HEK293 (cell line): ENCODE results near the gene NCKAP1.
A peak's percentile ranks its signal among the peaks of the same experiment; 100 is the strongest.

Experiments used
- CTCF ChIA-PET: fragments of 350-600 bp; formaldehyde crosslinking; extraction: SDS; loops from one replicate; lab custom pipeline; 2021; ENCODE audit warnings: antibody characterized with exemption; lab: Yijun Ruan, JAX
- POLR2A ChIA-PET: fragments of 300-600 bp; formaldehyde crosslinking; extraction: SDS; loops from one replicate; lab custom pipeline; 2020; ENCODE audit warnings: antibody characterized with exemption, inconsistent platforms; lab: Yijun Ruan, JAX
- H3K27ac ChIP-seq: fragments of 200-500 bp; sonication (Bioruptor generic); 2 replicates; pipeline ENCODE4 v1.5.1; 2014; ENCODE audit warnings: low read depth, low read length, control low read depth, inconsistent platforms; ENCODE audit errors: extremely low read depth
- H3K36me3 ChIP-seq, 2 experiments: fragments of 200-500 bp in 1 of 2; sonication (Bioruptor generic) in 1 of 2; 1 replicate in 1 of 2; 2 replicates in 1 of 2; pipeline ENCODE4 v1.5.1; 2014 to 2017; ENCODE audit warnings: inconsistent platforms in 2 of 2, low read length in 2 of 2; ENCODE audit not compliant: control insufficient read depth in 2 of 2, insufficient read depth in 1 of 2
- H3K4me1 ChIP-seq: fragments of 200-500 bp; sonication (Bioruptor generic); 2 replicates; pipeline ENCODE4 v1.5.1; 2014; ENCODE audit warnings: mild to moderate bottlenecking, low read length, inconsistent platforms; ENCODE audit not compliant: control insufficient read depth, insufficient read depth
- H3K4me3 ChIP-seq: 2 replicates; pipeline ENCODE4 v1.5.1; 2011; ENCODE audit warnings: low read depth, mild to moderate bottlenecking, control low read depth, low read length, moderate library complexity
- H3K9me3 ChIP-seq: fragments of 200-500 bp; sonication (Bioruptor generic); 2 replicates; pipeline ENCODE4 v1.5.1; 2014; ENCODE audit warnings: low read depth, low read length, inconsistent platforms; ENCODE audit not compliant: control insufficient read depth, insufficient read depth
- HIC1 ChIP-seq: fragments of 450-650 bp; formaldehyde crosslinking; IDR thresholded peaks from 2 replicates; pipeline ENCODE4 v1.5.1; 2016; ENCODE audit warnings: missing biosample characterization, missing genetic modification characterization
- IKZF3 ChIP-seq: fragments of 450-650 bp; IDR thresholded peaks from 2 replicates; pipeline ENCODE4 v1.5.0; 2018; ENCODE audit warnings: missing biosample characterization, mild to moderate bottlenecking, missing genetic modification characterization, moderate library complexity
- PRDM1 ChIP-seq: fragments of 450-650 bp; formaldehyde crosslinking; IDR thresholded peaks from 2 replicates; pipeline ENCODE4; 2016; ENCODE audit warnings: missing biosample characterization, missing genetic modification characterization
- PRDM10 ChIP-seq: fragments of 450-650 bp; formaldehyde crosslinking; IDR thresholded peaks from 2 replicates; pipeline ENCODE4 v1.5.1; 2016; ENCODE audit warnings: missing biosample characterization, missing genetic modification characterization
- PRDM6 ChIP-seq: fragments of 450-650 bp; formaldehyde crosslinking; IDR thresholded peaks from 2 replicates; pipeline ENCODE4 v1.5.1; 2017; ENCODE audit warnings: missing biosample characterization, missing genetic modification characterization
- REST ChIP-seq: fragments of 450-650 bp; formaldehyde crosslinking; IDR thresholded peaks from 2 replicates; pipeline ENCODE4 v1.5.1; 2016; ENCODE audit warnings: missing biosample characterization, missing genetic modification characterization
- SP7 ChIP-seq: fragments of 450-650 bp; formaldehyde crosslinking; IDR thresholded peaks from 2 replicates; pipeline ENCODE4 v1.5.1; 2016; ENCODE audit warnings: missing biosample characterization, missing genetic modification characterization
- ZBTB6 ChIP-seq: fragments of 450-650 bp; formaldehyde crosslinking; IDR thresholded peaks from 2 replicates; pipeline ENCODE4 v1.5.1; 2017; ENCODE audit warnings: missing biosample characterization, missing genetic modification characterization
- ZNF211 ChIP-seq: fragments of 450-650 bp; formaldehyde crosslinking; IDR thresholded peaks from 2 replicates; pipeline ENCODE4 v1.5.1; 2016; ENCODE audit warnings: low read depth, missing biosample characterization, missing genetic modification characterization
- ZNF600 ChIP-seq: fragments of 450-650 bp; formaldehyde crosslinking; IDR thresholded peaks from 2 replicates; pipeline ENCODE4 v1.5.1; 2016; ENCODE audit warnings: missing biosample characterization, missing genetic modification characterization
- ZNF621 ChIP-seq: fragments of 450-650 bp; formaldehyde crosslinking; IDR thresholded peaks from 2 replicates; pipeline ENCODE4 v1.5.1; 2017; ENCODE audit warnings: missing biosample characterization, missing genetic modification characterization
- ZSCAN16 ChIP-seq: fragments of 450-650 bp; formaldehyde crosslinking; IDR thresholded peaks from 2 replicates; pipeline ENCODE4 v1.5.1; 2016; ENCODE audit warnings: missing biosample characterization, missing genetic modification characterization

The NCKAP1 gene

GRCh38 chr2:183025993-183026392 is 12.3 kb downstream of the NCKAP1 start (continued):
- TF ChIP-seq ZNF211 (tag by site-specific recombination) (no peak), HIC1 (tag by site-specific recombination) (no peak), REST (tag by site-specific recombination) (no peak), PRDM10 (no peak)

GRCh38 chr2:183024339-183025095 is 13.7 kb downstream of the NCKAP1 start:
- Histone ChIP-seq H3K36me3 (peaks cover 0 to 23% of the 10 kb centered on the region in 2 experiments; a peak in 2 of 3 replicates), H3K4me3 (no peak overlapping the region), H3K27ac (no peak overlapping the region), H3K9me3 (no peaks in the 10 kb centered on the region)
- POLR2A ChIA-PET: no interaction called here
- TF ChIP-seq ZNF600 (tag by site-specific recombination) (peak; percentile 32; the same call in 1 of the 2 replicates), ZBTB6 (no peak), IKZF3 (peak; percentile 55), ZSCAN16 (tag by site-specific recombination) (0 out of 2 replicates have a peak, but pooled peaks have one; percentile 28), PRDM1 (peak; percentile 77; the same call in 1 of the 2 replicates), SP7 (tag by site-specific recombination) (0 out of 2 replicates have a peak, but pooled peaks have one; percentile 18), ZNF621 (tag by site-specific recombination) (no peak), PRDM6 (peak; percentile 95)
- TF ChIP-seq, all 188 proteins: peak for 6
- peaks cover 13% of the 10 kb centered on the region; the same call in 1 of the 2 replicates for H3K4me1 ChIP-seq
- CTCF ChIA-PET: interaction anchor here (1.1 kb wide), 1 partner anchor 44 kb away, joined by 3 read pairs; no protein-coding TSS in a partner anchor
